A673 (cell line): ENCODE measurements around the gene KATNIP.

Source experiments
- CTCF ChIP-seq: fragments of 300-800, 200-600 bp; sonication (generic); conservative IDR thresholded peaks from 2 replicates; pipeline ENCODE4 v1.5.1; 2017; ENCODE audit warnings: low read depth, mild to moderate bottlenecking, antibody characterized with exemption, low read length, moderate library complexity, mixed read lengths
- EZH2 ChIP-seq: fragments of 200-600 bp; sonication (generic); IDR thresholded peaks from 2 replicates; pipeline ENCODE4 v1.6.1; 2017; ENCODE audit warnings: borderline replicate concordance, low read depth, mild to moderate bottlenecking, mixed read lengths, antibody characterized with exemption, low read length; ENCODE audit not compliant: poor library complexity, severe bottlenecking

DNA sequence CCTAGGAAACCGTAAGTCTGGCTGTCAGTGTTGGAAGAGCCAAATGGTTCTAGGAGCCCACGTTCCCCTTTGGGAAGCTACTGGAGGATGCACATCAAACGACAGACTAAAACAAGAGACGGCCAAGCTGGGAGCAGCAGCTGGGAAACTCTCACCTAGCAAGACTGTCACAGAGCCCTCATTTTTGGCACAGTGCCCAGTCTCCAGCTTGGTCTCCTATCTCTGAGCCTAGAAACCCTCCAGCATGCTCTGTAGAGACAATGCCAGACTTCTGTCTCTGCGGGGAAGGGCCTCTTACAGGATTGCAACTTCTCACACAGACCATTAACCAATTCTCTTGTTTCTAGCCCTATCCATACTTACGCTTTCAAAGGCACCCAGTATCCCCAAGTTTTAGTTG, 23.8 kb upstream of the KATNIP start:
- TF ChIP-seq CTCF, result no peak
- no peak for TF ChIP-seq EZH2
